ENCODE results near the gene PCMTD2. TPM values are rescaled to one million over a fixed set of nuclear protein-coding genes. Genes with fewer than 3 reads are reported as not detected.

Gene PCMTD2
- total RNA-seq, 1 experiment from 2014 or later = 50.9 TPM

DNA sequence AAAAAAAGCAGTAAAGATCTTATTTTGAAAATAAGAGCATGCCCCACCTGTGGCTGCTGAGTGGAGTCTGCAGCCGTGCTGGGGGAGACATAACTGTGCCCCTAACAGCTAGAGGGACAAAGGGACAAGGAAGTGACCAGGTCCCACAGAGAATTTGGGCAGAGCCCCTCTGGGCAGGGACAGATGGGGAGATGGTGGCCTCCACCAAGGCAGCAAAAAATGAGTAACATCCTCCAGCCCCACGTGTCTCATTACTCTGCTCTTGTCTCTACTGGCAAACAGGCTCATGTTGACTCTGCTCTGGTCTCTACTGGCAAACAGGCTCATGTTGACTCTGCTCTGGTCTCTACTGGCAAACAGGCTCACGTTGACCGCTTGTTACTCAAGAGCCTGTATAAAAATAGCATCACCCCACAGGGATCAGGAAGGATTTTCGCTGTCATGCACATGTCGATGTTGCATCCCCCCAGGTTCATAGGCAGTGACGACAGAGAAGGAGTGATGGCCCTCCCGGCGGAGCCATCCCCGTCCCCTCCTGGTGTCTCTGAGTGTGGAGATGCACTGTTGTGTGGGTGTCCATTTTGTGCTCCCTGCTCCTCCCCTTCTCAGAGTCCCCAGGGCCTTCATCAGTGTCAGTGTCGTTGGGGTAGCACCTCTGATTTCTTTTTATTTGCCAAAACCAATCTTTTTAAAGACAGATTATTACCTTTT is 17.3 kb upstream of the PCMTD2 start:
- no peak for ATAC-seq
- no peak for DNase-seq (ENCODE audit: low spot score)
- CTCF ChIA-PET = no interaction called here

DNA sequence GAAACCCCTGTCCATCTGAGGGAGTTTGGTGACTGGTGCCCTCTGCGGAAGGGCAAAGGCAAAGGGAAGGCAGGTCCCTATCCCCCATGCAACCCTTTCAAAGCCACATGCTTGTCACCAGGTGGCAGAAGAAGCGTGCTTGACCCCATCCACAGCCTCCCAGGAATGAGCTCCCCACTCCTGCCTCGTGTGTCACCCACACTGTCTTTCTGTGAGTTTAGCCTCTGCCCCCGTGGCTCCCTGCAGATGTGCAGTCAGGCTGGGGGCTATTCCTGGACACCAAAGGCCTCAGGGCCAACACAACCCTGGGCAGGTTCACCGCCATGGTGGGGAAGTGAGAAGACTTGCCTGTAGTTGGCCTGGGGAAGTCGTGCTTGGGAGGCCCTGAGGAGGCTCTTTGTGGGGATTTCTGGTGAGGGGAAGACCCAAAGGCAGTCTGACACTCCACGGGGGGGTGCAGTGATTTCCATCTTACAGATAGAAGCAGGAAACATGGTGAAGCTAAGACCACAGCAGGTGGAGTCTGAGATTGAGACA is 16.6 kb upstream of the PCMTD2 start:
- TF ChIP-seq ZNF396 (CRISPR knock-in tag; IDR thresholded peaks at IDR 0.05; ENCODE audit: borderline replicate concordance) = no peak
- TF ChIP-seq ZNF138 (CRISPR knock-in tag; conservative IDR thresholded peaks at IDR 0.05) = no peak
- TF ChIP-seq, protein P1, sequence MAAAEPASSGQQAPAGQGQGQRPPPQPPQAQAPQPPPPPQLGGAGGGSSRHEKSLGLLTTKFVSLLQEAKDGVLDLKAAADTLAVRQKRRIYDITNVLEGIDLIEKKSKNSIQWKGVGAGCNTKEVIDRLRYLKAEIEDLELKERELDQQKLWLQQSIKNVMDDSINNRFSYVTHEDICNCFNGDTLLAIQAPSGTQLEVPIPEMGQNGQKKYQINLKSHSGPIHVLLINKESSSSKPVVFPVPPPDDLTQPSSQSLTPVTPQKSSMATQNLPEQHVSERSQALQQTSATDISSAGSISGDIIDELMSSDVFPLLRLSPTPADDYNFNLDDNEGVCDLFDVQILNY (CRISPR knock-in tag; IDR thresholded peaks at IDR 0.05) = no peak
- TF ChIP-seq, protein P2, sequence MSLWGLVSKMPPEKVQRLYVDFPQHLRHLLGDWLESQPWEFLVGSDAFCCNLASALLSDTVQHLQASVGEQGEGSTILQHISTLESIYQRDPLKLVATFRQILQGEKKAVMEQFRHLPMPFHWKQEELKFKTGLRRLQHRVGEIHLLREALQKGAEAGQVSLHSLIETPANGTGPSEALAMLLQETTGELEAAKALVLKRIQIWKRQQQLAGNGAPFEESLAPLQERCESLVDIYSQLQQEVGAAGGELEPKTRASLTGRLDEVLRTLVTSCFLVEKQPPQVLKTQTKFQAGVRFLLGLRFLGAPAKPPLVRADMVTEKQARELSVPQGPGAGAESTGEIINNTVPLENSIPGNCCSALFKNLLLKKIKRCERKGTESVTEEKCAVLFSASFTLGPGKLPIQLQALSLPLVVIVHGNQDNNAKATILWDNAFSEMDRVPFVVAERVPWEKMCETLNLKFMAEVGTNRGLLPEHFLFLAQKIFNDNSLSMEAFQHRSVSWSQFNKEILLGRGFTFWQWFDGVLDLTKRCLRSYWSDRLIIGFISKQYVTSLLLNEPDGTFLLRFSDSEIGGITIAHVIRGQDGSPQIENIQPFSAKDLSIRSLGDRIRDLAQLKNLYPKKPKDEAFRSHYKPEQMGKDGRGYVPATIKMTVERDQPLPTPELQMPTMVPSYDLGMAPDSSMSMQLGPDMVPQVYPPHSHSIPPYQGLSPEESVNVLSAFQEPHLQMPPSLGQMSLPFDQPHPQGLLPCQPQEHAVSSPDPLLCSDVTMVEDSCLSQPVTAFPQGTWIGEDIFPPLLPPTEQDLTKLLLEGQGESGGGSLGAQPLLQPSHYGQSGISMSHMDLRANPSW (CRISPR knock-in tag; conservative IDR thresholded peaks at IDR 0.05; ENCODE audit: low read depth) = no peak
- no peak for TF ChIP-seq ATF1 (CRISPR knock-in tag; IDR thresholded peaks at IDR 0.05)
- no peak for TF ChIP-seq ZNF219 (CRISPR knock-in tag; IDR thresholded peaks at IDR 0.05; ENCODE audit: borderline replicate concordance)
- no peak for TF ChIP-seq IRF2 (CRISPR knock-in tag; IDR thresholded peaks at IDR 0.05; ENCODE audit: borderline replicate concordance, low read depth)
- TF ChIP-seq NR3C1 (CRISPR knock-in tag; conservative IDR thresholded peaks at IDR 0.05; ENCODE audit: low read depth) = no peak
- no peak for TF ChIP-seq NR1H2 (CRISPR knock-in tag; IDR thresholded peaks at IDR 0.05)
- TF ChIP-seq, protein P3, sequence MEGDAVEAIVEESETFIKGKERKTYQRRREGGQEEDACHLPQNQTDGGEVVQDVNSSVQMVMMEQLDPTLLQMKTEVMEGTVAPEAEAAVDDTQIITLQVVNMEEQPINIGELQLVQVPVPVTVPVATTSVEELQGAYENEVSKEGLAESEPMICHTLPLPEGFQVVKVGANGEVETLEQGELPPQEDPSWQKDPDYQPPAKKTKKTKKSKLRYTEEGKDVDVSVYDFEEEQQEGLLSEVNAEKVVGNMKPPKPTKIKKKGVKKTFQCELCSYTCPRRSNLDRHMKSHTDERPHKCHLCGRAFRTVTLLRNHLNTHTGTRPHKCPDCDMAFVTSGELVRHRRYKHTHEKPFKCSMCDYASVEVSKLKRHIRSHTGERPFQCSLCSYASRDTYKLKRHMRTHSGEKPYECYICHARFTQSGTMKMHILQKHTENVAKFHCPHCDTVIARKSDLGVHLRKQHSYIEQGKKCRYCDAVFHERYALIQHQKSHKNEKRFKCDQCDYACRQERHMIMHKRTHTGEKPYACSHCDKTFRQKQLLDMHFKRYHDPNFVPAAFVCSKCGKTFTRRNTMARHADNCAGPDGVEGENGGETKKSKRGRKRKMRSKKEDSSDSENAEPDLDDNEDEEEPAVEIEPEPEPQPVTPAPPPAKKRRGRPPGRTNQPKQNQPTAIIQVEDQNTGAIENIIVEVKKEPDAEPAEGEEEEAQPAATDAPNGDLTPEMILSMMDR (IDR thresholded peaks at IDR 0.05) = no peak
- TF ChIP-seq, protein P4, sequence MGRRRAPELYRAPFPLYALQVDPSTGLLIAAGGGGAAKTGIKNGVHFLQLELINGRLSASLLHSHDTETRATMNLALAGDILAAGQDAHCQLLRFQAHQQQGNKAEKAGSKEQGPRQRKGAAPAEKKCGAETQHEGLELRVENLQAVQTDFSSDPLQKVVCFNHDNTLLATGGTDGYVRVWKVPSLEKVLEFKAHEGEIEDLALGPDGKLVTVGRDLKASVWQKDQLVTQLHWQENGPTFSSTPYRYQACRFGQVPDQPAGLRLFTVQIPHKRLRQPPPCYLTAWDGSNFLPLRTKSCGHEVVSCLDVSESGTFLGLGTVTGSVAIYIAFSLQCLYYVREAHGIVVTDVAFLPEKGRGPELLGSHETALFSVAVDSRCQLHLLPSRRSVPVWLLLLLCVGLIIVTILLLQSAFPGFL (CRISPR knock-in tag; IDR thresholded peaks at IDR 0.05; ENCODE audit: borderline replicate concordance) = no peak
- TF ChIP-seq, protein P5, sequence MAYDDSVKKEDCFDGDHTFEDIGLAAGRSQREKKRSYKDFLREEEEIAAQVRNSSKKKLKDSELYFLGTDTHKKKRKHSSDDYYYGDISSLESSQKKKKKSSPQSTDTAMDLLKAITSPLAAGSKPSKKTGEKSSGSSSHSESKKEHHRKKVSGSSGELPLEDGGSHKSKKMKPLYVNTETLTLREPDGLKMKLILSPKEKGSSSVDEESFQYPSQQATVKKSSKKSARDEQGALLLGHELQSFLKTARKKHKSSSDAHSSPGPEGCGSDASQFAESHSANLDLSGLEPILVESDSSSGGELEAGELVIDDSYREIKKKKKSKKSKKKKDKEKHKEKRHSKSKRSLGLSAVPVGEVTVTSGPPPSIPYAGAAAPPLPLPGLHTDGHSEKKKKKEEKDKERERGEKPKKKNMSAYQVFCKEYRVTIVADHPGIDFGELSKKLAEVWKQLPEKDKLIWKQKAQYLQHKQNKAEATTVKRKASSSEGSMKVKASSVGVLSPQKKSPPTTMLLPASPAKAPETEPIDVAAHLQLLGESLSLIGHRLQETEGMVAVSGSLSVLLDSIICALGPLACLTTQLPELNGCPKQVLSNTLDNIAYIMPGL (CRISPR knock-in tag; IDR thresholded peaks at IDR 0.05) = no peak
- TF ChIP-seq JAZF1 (CRISPR knock-in tag; IDR thresholded peaks at IDR 0.05) = no peak
- no peak for TF ChIP-seq TEAD4 (CRISPR knock-in tag; IDR thresholded peaks at IDR 0.05)
- no peak for TF ChIP-seq FOXJ3 (CRISPR knock-in tag; IDR thresholded peaks at IDR 0.05; ENCODE audit: borderline replicate concordance)
- Mint-ChIP-seq H3K9me3 (peaks cover 8% of the 10 kb centered on the region), H3K36me3 (peaks cover 6% of the 10 kb centered on the region; the same call in 1 of the 2 replicates), H3K4me3 (no peak overlapping the region), H3K27ac (no peak overlapping the region), H3K4me1 (peaks cover 4% of the 10 kb centered on the region; the same call in 1 of the 2 replicates), H3K27me3 (ENCODE audit: low read depth) (peaks cover 6% of the 10 kb centered on the region; the same call in 1 of the 2 replicates)
- ChIA-PET CTCF (interaction anchor here (1.5 kb wide), 1 partner anchor 16 kb away, joined by 5 read pairs; no protein-coding TSS in a partner anchor), POLR2A (no interaction called here)
- ATAC-seq (no peak), DNase-seq (ENCODE audit: low spot score) (no peak)

More for the DNA sequence above, 17.3 kb upstream of the PCMTD2 start:
- H3K36me3 Mint-ChIP-seq = peaks cover 7% of the 10 kb centered on the region; the same call in 1 of the 2 replicates
- H3K4me3 Mint-ChIP-seq = no peak overlapping the region
- peaks cover 14% of the 10 kb centered on the region for H3K9me3 Mint-ChIP-seq
- H3K27me3 Mint-ChIP-seq (ENCODE audit: low read depth) = peaks cover 4% of the 10 kb centered on the region; the same call in 1 of the 2 replicates
- POLR2A ChIA-PET = no interaction called here
- H3K4me1 Mint-ChIP-seq = peaks cover 4% of the 10 kb centered on the region; the same call in 1 of the 2 replicates
- TF ChIP-seq NFYB (CRISPR knock-in tag; conservative IDR thresholded peaks at IDR 0.05; ENCODE audit: low read depth) (no peak), GABPB1 (CRISPR knock-in tag; IDR thresholded peaks at IDR 0.05) (peak; percentile 49; the same call in 1 of the 2 replicates)
- no peak overlapping the region for H3K27ac Mint-ChIP-seq

Measured in WTC11 (cell line).